Neural progenitor cell (in vitro differentiated cells): ENCODE data around the gene RNASE7.

ENCODE experiments used
- EZH2 ChIP-seq: fragments of 200-600 bp; sonication (generic); IDR thresholded peaks from 2 replicates; pipeline ENCODE4 v1.6.1; 2017; ENCODE audit warnings: antibody characterized with exemption, mild to moderate bottlenecking, moderate library complexity
- EZH2phosphoT487 ChIP-seq: fragments of 200-600 bp; sonication (generic); IDR thresholded peaks from 2 replicates; pipeline ENCODE4 v1.6.1; 2017; ENCODE audit warnings: antibody characterized with exemption
- TF ChIP-seq, protein P1 (sequence below): fragments of 200-600 bp; sonication (generic); IDR thresholded peaks from 2 replicates; pipeline ENCODE4 v1.5.1; 2017; ENCODE audit warnings: antibody characterized with exemption, mild to moderate bottlenecking

DNA sequence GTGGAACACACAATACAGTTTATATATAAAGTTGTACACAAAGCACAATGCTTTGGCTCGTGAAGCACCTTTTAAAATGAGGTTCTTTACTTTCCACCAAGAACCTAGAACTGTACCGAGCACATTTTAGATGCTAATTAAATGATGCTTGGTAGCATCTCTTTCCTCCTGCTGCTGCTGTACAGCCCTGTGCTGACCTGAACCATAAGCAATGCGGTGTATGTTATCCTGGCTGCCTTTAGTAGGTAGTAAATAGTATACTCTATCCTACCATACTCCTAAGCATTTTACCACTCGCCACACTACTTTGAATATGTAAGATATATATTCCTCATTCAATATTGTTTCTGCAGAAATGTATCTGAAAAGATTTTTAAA is 12.6 kb downstream of the RNASE7 start:
- TF ChIP-seq, protein P1, sequence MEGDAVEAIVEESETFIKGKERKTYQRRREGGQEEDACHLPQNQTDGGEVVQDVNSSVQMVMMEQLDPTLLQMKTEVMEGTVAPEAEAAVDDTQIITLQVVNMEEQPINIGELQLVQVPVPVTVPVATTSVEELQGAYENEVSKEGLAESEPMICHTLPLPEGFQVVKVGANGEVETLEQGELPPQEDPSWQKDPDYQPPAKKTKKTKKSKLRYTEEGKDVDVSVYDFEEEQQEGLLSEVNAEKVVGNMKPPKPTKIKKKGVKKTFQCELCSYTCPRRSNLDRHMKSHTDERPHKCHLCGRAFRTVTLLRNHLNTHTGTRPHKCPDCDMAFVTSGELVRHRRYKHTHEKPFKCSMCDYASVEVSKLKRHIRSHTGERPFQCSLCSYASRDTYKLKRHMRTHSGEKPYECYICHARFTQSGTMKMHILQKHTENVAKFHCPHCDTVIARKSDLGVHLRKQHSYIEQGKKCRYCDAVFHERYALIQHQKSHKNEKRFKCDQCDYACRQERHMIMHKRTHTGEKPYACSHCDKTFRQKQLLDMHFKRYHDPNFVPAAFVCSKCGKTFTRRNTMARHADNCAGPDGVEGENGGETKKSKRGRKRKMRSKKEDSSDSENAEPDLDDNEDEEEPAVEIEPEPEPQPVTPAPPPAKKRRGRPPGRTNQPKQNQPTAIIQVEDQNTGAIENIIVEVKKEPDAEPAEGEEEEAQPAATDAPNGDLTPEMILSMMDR: no peak
- TF ChIP-seq EZH2 (no peak), EZH2phosphoT487 (no peak)
